HPDE6-E6E7 (cell line): ENCODE results near the gene RNF225.
"Not testable (repeated sequence)": the region's sequence is repeated elsewhere in the genome, so short reads cannot be mapped to it uniquely, and the experiment has no call there.

Experiments
- DNase-seq: peaks from one replicate; pipeline ENCODE4 v3.0.0; 2011; ENCODE audit warnings: missing footprints; ENCODE audit errors: extremely low spot score

The RNF225 gene

DNA sequence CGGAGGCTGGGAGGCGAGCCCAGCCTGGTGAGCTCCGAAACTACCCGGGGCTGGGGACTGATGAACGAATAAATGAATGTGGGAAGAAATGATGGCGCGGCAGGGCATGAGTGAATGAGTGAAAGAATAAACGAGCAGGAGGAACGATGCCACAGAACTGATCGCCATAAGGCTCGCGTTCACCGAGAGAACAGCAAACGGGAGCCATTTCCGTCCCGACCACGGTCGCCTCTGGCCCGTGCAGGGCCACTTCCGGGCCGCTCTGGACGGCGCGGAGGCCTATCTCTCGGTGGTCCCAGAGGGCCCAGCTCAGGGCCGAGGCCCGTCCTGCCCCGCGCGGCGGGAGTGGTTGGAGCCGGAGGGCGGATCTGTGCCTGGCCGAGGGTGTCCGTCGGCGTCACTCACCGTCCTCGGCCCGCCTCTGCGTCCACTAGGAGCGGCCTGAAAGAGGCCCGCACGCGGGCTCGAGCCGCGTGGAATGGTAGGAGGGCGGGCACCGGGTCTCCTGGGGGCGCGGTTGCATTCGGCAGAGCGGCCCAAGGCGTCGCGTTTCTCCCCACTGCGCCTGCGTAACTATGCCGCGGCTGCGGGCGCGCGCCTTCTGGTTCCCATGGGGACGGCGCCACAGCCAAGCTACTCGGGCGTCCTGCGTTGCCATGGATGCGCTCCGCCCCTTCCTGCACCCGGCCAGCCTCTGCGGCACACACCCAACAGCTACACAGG is 33.0 kb upstream of the RNF225 start, which contains the start of gene ZNF497:
Gene ZNF497, minus strand, starts transcription at position 480 of the 723 bp plus-strand sequence. CDS start 5,116 bp downstream, outside the sequence.
- peak; percentile 98 for DNase-seq

DNA sequence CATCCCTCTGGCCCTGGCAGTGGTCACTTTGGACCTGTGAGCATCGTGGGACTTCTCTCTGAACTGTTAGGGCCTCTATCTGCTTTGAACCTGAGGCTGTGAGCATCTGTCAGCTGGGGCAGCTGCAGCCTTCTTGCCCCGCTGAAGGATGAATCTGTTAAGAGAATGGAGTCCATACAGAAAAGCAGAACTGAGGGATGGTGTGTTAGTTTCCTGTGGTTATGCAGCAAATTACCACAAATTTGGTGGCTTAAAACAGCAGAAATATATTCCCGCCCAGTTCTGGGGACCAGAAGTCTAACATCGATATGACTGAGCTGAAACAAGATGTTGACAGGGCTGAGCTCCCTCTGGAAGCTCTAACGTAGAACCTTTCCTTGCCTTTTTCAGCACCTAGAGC is 31.3 kb upstream of the RNF225 start:
- no peak for DNase-seq

DNA sequence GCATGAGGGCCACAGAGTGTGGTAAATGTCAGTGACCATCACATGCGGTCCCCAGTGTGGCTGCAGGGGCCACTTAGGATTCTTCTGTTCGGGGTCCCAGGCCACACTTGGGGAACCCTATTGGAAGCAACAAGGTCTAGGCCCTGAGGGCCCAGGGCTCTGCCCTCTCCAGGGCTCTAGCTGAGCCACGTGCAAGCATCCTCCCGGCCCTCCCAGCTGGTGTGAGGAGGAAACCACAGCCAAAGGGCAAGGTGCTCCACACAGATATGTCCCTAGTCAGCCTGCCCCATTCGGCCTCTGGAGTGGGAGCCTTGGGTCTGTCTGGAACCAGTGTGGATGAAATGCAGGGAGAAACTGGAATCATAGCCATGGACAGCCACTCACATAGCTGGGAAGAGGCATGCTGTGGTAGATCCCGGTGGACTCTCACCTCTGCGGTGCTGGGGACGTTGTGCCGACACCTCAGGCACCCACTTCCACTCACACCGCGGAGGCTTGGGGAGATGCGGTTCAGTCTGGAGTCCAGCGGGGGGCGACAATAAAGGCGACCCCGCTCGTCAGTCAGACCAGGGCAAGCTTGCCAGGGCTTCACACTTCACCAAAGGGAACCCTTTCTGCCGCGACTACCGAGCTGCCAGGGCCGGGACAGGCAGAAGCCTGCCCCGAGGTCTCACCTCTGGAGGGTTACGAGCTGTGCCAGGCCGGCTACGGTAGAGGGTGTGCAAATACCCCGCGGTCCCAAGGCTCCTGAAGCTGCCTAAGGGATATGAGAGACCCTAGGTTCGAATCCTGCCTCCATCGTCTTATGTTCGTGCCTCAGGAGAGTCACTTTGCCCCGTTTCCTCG is 28.6 kb upstream of the RNF225 start:
- no peak for DNase-seq

DNA sequence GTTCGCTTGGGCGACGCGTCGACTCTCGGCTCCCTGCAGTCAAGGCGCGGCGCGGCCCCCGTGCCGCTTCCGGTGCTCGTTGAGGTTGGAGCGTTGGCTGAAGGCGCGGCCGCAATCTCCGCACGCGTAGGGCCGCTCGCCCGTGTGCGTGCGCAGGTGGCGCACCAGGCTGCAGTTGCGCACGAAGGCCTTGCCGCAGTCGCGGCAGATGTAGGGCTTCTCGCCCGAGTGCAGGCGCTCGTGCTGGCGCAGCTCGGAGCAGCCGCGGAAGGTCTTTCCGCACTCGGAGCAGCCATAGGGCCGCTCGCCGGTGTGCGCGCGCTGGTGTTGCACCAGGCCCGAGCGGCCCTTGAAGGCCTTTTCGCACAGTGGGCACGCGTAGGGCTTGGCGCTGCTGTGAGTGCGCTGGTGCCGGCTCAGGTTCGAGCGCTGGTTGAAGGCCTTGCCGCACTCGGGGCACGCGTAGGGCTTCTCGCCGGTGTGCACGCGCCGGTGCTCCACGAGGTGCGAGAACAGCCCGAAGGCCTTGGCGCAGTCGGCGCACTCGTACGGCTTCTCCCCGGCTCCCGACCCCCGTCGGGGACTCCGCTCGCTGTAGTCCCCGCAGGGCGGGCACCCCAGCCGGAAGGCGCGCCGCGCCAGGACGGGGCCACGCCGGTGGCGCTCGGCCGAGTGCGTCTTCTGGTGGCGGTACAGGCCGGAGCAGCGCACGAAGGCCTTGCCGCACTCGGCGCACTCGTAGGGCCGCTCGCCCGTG is 27.6 kb upstream of the RNF225 start:
- no peak for DNase-seq

DNA sequence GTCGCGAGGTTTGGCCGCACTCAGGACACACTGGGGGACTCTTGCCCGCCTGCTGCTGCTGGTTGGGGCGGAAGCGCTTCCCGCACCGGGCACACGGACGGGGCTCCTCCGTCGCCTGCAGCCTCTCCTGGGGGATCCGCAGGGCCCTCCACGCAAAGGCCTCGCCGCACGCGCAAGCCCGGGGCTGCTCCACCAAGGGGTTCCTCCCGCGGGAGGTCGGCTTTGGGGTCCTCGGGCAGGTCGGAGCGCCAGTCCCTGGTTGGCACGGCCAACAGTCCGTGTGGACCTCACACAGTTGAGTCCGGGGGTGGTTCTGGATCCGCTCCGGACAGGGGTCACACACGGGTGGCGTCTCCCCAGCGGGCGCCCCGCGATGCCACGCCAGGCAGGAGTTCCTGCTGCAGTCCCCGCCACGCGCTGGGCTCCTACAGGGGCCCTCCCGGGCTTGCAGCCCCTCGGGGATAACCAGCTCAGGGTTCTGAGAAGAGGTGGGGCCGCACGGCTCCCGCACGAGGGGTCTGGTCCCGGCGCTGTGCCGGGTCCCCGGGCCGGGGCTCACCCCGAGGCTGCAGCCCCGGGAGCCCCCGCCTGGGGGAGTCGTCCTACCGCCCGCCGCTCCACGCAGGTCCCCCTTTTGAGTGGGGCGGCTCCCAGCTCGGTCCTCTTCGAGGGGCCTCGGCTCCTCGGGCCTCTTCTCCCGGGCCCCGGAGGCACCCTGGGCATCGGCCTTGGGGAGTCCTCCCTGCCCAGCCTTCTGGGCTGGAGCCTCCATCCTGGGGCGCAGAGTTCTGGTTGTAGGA is 26.7 kb upstream of the RNF225 start:
- no peak for DNase-seq

DNA sequence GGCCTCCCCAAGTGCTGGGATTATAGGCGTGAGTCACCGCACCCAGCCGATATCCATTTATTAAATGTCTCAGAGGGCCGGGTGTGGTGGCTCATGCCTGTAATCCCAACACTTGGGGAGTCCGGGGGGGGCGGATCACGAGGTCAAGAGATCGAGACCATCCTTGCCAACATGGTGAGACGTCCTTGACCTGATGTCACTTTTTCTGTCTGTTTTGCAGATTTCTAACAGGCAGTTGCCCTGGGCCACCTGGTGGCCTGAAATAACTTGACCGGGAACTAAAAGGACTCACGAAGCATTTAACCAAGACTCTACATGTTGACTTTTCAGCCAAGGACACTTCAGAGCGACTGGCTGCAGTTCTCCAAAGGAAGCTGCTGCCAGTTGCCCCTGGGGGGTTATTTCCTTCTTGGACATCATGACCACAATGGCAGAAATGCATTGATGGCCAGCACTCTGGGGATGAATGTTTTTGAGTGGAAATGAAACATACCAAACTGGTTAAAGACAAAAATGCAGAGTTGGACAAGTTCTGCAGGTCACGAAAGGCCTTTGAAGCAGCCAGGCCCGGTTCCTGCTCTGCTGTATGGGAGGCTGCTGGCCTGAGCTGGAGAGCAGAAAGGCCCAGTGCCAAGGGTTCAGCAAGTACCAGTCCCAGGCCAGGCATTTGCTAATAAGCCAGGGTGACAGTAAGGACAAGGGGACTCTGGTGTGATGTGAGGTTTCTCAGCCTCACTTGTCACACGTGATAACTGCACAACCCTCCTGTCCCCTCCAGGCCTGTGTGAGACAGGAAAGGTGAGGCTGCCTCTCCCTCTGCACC is 22.9 kb upstream of the RNF225 start:
- DNase-seq: no peak

DNA sequence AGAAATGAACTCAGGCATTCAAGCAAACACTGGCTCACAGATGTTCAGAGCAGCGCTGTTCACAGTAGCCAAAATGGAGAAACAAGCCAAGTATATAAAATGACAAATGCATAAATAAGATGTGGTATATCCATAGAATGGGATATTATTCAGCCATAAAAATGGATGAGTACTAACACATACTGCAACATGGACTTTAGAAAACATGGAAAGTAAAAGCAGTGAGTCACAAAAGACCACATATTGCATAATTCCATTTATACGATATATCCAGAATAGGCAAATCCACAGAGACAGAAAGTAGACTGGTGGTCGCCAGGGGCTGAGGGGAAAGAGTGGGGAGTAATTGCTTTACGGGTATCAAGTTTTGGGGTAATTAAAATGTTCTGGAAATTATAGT is 21.3 kb upstream of the RNF225 start:
- DNase-seq: no peak

DNA sequence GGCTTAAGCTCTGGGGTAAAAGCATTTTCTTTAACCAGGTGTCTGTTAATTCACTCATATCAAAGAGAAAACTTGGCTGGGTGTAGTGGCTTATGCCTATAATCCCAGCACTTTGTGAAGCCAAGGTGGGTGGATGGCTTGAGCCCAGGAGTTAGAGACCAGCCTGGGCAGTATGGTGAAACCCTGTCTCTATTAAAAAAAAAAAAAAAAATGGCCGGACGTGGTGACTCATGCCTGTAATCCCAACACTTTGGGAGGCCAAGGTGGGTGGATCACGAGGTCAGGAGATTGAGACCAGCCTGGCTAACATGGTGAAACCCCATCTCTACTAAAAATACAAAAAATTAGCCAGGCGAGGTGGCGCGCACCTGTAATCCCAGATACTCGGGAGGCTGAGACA is 18.7 kb upstream of the RNF225 start:
- DNase-seq: not testable (repeated sequence)

DNA sequence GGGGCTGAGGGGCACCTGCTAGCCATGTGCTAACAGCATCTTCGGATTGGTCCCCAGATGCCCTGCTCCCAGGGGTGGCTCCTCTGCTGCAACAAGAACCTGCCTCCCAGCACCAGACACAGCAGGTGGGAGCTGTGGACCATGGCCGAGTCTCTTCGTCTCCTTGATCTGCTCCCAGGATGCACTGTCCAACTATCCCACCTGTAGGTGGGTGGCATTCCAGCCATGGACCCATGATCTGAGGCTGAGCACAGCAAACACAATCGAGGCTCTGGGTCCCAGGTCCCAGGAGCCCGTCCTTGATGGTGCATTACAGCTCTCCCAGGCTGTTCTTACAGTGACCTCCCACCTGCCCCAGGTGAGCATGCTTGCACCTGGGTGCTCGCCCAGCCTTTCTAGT is 16.2 kb upstream of the RNF225 start:
- no peak for DNase-seq

DNA sequence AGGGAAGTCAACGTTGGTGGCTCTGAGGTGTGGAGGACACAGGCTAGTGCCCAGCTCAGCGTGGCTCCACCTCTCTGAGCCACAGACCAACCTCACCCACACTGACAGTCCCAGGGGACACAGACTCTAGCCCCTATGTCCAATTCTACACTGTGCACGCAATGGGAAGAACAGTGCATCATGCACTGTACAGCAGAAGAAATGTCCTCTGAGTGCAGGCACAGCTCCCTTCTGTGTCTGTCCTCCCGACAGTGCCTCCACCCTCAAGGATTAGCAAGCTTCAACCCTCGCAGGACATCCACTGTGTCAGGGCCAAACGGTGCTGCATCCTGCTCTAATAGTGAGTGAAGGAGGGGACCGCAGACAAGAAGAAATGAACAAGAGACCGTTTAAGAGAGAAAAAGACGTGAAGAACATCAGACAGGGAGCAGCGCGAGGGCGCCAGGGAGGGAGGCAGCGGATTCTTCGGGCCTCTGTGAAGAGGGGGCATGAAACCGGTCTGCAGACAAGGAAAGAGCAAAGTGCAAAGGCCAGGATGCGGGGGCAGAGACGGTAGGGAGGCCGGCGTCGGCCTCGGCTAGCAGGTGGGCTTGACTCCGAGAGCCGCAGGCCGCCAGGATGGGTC is 15.3 kb upstream of the RNF225 start:
- DNase-seq: no peak

DNA sequence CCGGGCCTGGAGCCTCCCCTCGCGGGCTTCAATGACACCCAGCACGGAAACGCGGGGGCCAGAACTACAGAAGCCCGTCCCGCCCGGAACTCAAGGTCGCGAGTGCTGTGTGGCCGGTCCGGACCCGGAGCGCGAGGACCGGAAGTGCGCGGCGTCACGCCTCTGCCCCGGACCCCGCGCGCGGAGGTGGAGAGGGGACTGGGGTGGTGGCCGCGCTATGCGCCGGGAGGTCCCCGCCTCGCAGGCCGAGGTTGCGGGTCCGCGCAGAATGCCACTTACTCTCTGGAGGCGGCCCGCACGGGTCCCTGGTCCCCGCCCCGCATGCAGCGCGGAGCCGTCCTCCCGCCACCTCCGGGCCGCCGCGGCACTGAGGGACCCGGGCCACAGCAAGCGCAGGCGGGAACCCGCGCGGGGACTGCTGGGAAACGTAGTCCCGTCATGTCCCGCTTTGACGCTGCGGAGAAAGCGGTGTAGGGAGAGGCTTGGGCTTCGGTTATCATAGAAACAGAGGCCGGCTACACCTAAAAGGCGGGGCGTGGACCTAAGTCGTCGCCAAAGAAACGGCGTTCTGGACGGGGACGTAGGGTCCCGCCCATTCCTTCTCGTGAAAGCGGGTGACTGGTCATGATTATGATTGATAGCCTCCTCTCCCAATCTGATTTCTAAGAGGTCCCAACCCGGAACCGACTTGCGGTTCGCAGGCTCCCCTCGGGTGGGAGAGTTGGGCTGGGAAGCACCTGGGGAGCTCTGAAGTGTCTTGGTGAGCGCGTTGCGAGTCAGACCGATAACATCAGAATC is 14.6 kb upstream of the RNF225 start, which contains the start of gene ZNF837:
Gene ZNF837, minus strand, starts transcription at position 369 of the 798 bp plus-strand sequence. CDS start 11,698 bp downstream, outside the sequence.
- peak; percentile 95 for DNase-seq

DNA sequence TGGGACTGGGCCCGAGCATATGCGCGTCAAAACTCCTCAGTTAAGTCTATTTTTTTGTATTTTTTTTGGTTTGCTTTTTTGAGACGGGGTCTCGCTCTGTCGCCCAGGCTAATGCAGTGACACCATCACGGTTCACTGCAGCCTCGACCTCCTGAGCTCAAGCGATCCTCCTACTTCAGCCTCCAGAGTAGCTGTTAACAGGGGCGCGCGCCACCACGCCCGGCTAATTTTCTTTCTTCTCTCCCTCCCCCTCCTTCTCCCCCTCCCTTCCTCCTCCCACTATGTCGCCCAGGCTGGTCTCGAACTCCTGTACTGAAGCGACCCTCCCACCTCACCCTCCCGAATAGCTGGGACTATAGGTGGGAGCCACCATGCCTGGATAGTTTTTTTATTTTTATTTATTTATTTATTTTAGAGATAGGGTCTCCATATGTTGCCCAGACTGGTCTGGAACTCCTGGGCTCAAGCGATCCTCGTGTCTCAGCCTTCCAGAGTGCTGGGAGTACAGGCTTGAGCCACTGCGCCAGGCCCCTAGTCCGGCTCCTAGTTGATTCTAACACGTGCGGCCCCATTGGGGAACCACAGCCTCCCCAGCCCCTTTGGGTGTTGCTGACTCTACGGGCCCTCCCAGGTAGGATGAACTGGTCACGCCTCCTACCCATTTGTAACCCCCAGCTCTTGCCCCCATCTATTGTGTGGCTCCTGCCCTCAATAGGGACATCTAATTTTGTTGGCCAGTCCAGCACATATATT is 13.8 kb upstream of the RNF225 start:
- no peak for DNase-seq

DNA sequence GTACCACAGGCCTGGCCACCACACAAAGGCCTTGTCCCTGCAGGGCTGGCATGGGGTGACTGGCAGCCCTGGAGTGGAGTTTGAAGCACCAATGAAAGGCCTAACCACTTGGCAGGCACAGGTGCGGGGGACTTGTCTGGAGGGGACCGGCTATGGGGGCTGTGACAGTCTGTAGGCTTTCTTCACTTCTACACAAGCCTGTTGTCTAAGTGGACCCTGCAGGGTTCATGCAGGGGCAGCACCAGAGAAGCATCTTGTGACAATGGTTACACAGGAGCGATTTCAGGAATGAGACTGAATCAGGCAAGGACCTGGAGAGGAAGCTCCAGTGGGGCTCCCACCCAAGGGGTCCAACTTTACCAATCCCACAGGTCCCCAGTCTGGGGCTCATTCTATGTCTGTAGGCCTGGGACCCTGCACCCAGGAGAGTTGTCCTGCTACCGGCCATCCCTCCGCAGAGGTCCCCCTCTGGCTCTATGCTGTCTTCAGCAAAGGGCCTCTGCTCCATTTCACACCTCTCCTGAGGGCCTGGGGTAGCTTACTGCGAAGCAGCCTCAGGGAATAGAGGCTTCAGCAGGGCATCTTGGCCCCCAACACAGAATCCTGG is 12.4 kb upstream of the RNF225 start:
- DNase-seq: no peak

DNA sequence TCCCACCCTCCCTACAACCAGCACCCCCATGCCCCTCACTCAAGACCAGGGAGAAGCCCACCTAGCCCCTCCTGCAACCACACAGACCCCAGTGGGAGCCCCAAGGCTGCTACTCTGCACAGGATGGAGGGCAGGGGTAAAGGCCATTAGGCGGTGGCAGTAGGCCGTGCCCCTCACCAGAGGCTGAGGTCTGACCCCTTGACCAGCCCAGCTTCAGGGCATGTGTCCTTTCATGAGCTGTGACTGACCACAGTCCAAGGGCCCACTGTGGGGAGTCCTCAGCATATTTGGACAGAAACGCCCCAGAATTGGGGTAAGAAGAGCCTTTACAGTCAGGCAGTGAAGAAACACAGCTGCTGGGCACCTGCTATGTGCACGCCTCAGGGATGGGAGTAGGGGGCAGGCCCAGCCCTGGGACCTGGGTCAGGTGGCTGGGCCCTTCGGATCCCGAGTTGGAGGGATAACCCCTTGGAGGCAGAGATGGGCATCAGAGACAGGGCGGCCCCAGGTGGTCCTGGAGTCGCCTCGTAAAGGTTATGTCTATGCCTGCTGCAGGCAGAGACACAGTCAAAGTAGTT is 10.1 kb upstream of the RNF225 start:
- no peak for DNase-seq

DNA sequence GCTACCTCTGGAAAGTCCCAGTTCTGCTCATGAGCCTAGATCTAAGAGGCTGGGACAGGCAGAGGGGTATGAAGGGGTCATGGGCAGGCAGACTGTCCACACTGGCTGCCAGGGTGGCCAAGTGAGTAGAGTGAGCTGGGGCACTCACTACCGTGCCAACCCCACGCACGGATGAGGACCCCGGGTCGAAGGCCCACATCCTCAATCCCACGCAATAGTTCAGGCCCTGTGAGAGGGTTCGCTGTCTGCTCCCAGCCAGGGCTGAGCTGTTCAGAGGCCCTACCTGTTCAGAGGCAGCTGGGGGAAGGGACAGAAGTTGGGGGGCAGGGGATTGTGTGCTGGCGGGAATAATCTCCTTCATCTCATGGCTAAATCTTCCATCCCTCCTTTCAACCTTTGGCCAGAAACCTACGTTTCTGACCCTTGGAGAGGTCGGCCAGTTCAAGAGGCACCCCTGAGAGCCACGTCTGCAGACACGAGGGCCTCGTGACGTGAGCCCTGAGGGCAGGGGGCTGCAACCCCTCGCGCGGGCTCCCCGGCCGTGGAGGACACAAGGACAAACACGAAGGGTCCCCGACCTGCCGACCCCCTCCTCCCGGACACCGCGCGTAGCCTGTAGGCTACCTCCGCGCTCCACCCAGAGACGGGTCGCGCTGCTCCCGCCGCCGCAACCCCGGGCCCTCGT is 9.4 kb upstream of the RNF225 start:
- DNase-seq: no peak

DNA sequence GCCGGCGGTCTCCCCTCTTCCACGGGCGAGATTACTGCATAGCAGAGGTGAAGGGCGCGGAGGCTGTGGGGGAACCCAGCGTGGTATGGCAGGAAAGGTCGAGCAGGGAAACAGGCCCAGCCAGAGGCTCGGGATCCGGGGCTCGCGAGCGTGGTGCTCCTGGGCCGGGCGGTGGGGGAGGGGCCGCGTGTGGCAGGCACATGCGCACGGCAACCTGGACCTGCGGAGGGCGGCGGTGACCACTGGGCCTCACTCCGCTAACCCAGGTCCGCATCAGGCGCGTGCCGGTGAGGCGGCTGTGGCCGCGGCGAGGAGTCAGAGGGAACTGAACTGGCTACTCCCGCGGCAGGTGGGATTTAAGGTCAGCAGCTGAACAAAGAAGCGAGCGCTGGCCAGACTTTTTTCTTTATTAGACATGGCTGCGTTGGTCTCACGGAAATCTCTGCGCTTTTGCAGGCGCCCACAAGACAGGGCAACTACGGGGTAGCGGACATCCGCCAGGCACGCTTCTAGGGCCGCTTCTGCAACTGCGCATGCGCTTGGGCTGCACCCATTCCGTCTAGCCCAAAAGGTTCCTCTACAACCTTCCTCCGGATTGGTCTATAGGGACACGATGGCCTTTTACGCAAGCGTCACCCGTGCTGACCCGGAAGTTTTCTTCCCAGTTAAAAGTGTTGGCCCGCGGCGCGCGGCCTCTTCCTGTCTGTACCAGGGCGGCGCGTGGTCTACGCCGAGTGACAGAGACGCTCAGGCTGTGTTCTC is 8.7 kb upstream of the RNF225 start, which contains the start of gene RPS5:
Gene RPS5, plus strand, starts transcription at position 694 of the 762 bp plus-strand sequence. CDS start 869 bp downstream, outside the sequence.
- DNase-seq: peak; percentile 99
